HEK293T (cell line): Measurements from ENCODE around the gene CDK5.

Experiments
- CTCF ChIA-PET: fragments of 350-600 bp; formaldehyde crosslinking; extraction: SDS; loops from one replicate; lab custom pipeline; 2021; ENCODE audit warnings: antibody characterized with exemption, inconsistent platforms; lab: Yijun Ruan, JAX
- POLR2A ChIA-PET: fragments of 350-600 bp; formaldehyde crosslinking; extraction: SDS; loops from one replicate; lab custom pipeline; 2020; ENCODE audit warnings: antibody characterized with exemption, inconsistent platforms; lab: Yijun Ruan, JAX
- DNase-seq: peaks from one replicate; pipeline ENCODE4 v3.0.0; 2012; ENCODE audit warnings: mixed read lengths; ENCODE audit errors: extremely low spot score
- ARNT ChIP-seq: fragments of 450-650 bp; IDR thresholded peaks from 2 replicates; pipeline ENCODE4 v1.6.1; 2017; ENCODE audit warnings: mild to moderate bottlenecking
- BHLHE40 ChIP-seq: fragments of 450-650 bp; IDR thresholded peaks from 2 replicates; pipeline ENCODE4 v1.6.1; 2016; ENCODE audit warnings: mild to moderate bottlenecking, moderate library complexity, borderline replicate concordance
- CTBP1 ChIP-seq: fragments of 450-650 bp; IDR thresholded peaks from 2 replicates; pipeline ENCODE4 v1.6.1; 2016; ENCODE audit warnings: borderline replicate concordance
- ELF4 ChIP-seq: fragments of 450-650 bp; IDR thresholded peaks from 2 replicates; pipeline ENCODE4 v1.6.1; 2017; ENCODE audit warnings: antibody characterized with exemption
- FOXA1 ChIP-seq: fragments of 450-650 bp; IDR thresholded peaks from 2 replicates; pipeline ENCODE4 v1.6.1; 2016; ENCODE audit warnings: mild to moderate bottlenecking
- FOXK2 ChIP-seq: fragments of 450-650 bp; IDR thresholded peaks from 2 replicates; pipeline ENCODE4 v1.6.1; 2016; ENCODE audit warnings: mild to moderate bottlenecking
- FOXM1 ChIP-seq: fragments of 450-650 bp; IDR thresholded peaks from 2 replicates; pipeline ENCODE4 v1.6.1; 2017; ENCODE audit warnings: mild to moderate bottlenecking, borderline replicate concordance
- HDGF ChIP-seq: fragments of 450-650 bp; IDR thresholded peaks from 2 replicates; pipeline ENCODE4 v1.6.1; 2017; ENCODE audit warnings: antibody characterized with exemption, borderline replicate concordance
- L3MBTL2 ChIP-seq: fragments of 450-650 bp; conservative IDR thresholded peaks from 2 replicates; pipeline ENCODE4 v1.6.1; 2016; ENCODE audit warnings: mild to moderate bottlenecking
- LEF1 ChIP-seq: fragments of 450-650 bp; IDR thresholded peaks from 2 replicates; pipeline ENCODE4 v1.6.1; 2017; ENCODE audit warnings: mild to moderate bottlenecking, borderline replicate concordance
- NFRKB ChIP-seq: fragments of 450-650 bp; IDR thresholded peaks from 2 replicates; pipeline ENCODE4 v1.6.1; 2016; ENCODE audit warnings: mild to moderate bottlenecking, moderate library complexity
- PKNOX1 ChIP-seq: fragments of 450-650 bp; IDR thresholded peaks from 2 replicates; pipeline ENCODE4 v1.6.1; 2016
- SP1 ChIP-seq: fragments of 450-650 bp; IDR thresholded peaks from 2 replicates; pipeline ENCODE4 v1.6.1; 2017
- SUZ12 ChIP-seq: fragments of 450-650 bp; IDR thresholded peaks from 2 replicates; pipeline ENCODE4 v1.6.1; 2016; ENCODE audit warnings: mild to moderate bottlenecking
- TARDBP ChIP-seq: fragments of 450-650 bp; IDR thresholded peaks from 2 replicates; pipeline ENCODE4 v1.6.1; 2016
- ZNF384 ChIP-seq: fragments of 450-650 bp; IDR thresholded peaks from 2 replicates; pipeline ENCODE4 v1.6.1; 2016

CDK5 gene

GRCh38 chr7:151083071-151083823 is 25.6 kb upstream of the CDK5 start, which contains the start of gene TMUB1:
Gene TMUB1, minus strand, starts transcription at chr7:151083493. Its CDS starts 930 bp downstream, at chr7:151082563.
- POLR2A ChIA-PET: interaction anchor here (0.6 to 3.2 kb wide), 6 partner anchors 10 to 65 kb away, joined by 3 to 15 read pairs (median 6); partner anchors contain the start of genes ABCB8 and SLC4A2
- CTCF ChIA-PET: interaction anchor here (0.6 kb wide), 1 partner anchor 232 kb away, joined by 3 read pairs; no protein-coding TSS in a partner anchor
- DNase-seq: peak; percentile 74
- peak; percentile 53; the same call in 1 of the 2 replicates for TF ChIP-seq HDGF
- no peak for TF ChIP-seq CTBP1

GRCh38 chr7:151082141-151083070 is 24.7 kb upstream of the CDK5 start:
- POLR2A ChIA-PET: interaction anchor here (1.1 to 3.2 kb wide), 5 partner anchors 20 to 54 kb away, joined by 3 to 15 read pairs (median 9); partner anchors contain the start of genes ABCB8 and SLC4A2
- no peak for DNase-seq
- no peak for TF ChIP-seq ARNT
- TF ChIP-seq SUZ12: no peak
- no peak for TF ChIP-seq FOXA1
- TF ChIP-seq HDGF: peak; percentile 77; the same call in 1 of the 2 replicates
- TF ChIP-seq BHLHE40: no peak
- TF ChIP-seq NFRKB: no peak
- no peak for TF ChIP-seq LEF1
- no peak for TF ChIP-seq ELF4
- TF ChIP-seq FOXM1: no peak
- TF ChIP-seq SP1: no peak
- peak; percentile 89 for TF ChIP-seq L3MBTL2
- TF ChIP-seq CTBP1: no peak
- no peak for TF ChIP-seq ZNF384
- no peak for TF ChIP-seq FOXK2
- TF ChIP-seq PKNOX1: no peak
- CTCF ChIA-PET: interaction anchor here (0.6 kb wide), 1 partner anchor 232 kb away, joined by 3 read pairs; no protein-coding TSS in a partner anchor

GRCh38 chr7:151081170-151082101 is 23.7 kb upstream of the CDK5 start:
- ChIA-PET CTCF (interaction anchor here (1.1 kb wide), 1 partner anchor 29 kb away, joined by 4 read pairs; no protein-coding TSS in a partner anchor), POLR2A (interaction anchor here (0.6 to 3.2 kb wide), 21 partner anchors 8 to 166 kb away, joined by 3 to 17 read pairs (median 4); partner anchors contain the start of genes ABCB8, ABCF2, CDK5 and CHPF2)
- no peak for DNase-seq
- TF ChIP-seq SP1 (no peak), LEF1 (no peak), L3MBTL2 (no peak), FOXA1 (no peak), ZNF384 (no peak), BHLHE40 (no peak), PKNOX1 (no peak), CTBP1 (no peak), TARDBP (no peak), SUZ12 (no peak), ELF4 (no peak), NFRKB (no peak), ARNT (no peak), FOXK2 (no peak), FOXM1 (no peak), HDGF (no peak)

- TF ChIP-seq HDGF: no peak; the same call in 1 of the 2 replicates
- TF ChIP-seq LEF1: no peak; the same call in 1 of the 2 replicates
- TF ChIP-seq PKNOX1: peak; percentile 38; the same call in 1 of the 2 replicates
- DNase-seq: peak; percentile 97
- POLR2A ChIA-PET: interaction anchor here (0.6 to 2.6 kb wide), 22 partner anchors 9 to 172 kb away, joined by 3 to 17 read pairs (median 4); partner anchors contain the start of genes ABCB8, ABCF2, CDK5 and CHPF2
- CTCF ChIA-PET: interaction anchor here (1.1 kb wide), 1 partner anchor 30 kb away, joined by 4 read pairs; no protein-coding TSS in a partner anchor
Measured at GRCh38 chr7:151080522-151081169, 22.9 kb upstream of the CDK5 start, which contains the start of gene FASTK. Gene FASTK, minus strand, starts transcription at chr7:151080809. Its CDS starts 43 bp downstream, at chr7:151080766.
